HepG2 (cell line): ENCODE measurements around the gene SDF2. TPM values are rescaled to one million over a fixed set of nuclear protein-coding genes. Genes with fewer than 3 reads are reported as not detected.

Experiments
- ATAC-seq: fragments of 200-7000 bp; cut with Tn5 transposase; 3 replicates; pipeline ENCODE4 v1.9.1; 2020; ENCODE audit warnings: mild to moderate bottlenecking, moderate library complexity
- BruUV-seq: library from RNA; stranded (reverse); fragments of 400-500 nt; replicated peaks from 2 replicates; lab custom pipeline; 2021; lab: Mats Ljungman, UMichigan
- CTCF ChIA-PET: fragments of 300-600 bp; formaldehyde crosslinking; extraction: SDS; loops from one replicate; lab custom pipeline; 2021; ENCODE audit warnings: low total read pairs, inconsistent platforms, low intra/inter-chr PET ratio; lab: Yijun Ruan, JAX
- POLR2A ChIA-PET: fragments of 350-600 bp; sonication (Branson Sonifier 250); formaldehyde crosslinking; loops from one replicate; lab custom pipeline; 2020; ENCODE audit warnings: antibody characterized with exemption, inconsistent platforms; lab: Yijun Ruan, JAX
- DNase-seq: peaks from one replicate; pipeline ENCODE4 v3.0.0-alpha.2; 2015; ENCODE audit warnings: low spot score
- FAIRE-seq: peaks from 3 replicates; lab custom pipeline; 2011; peaks lifted over from hg19 to GRCh38; lab: Jason Lieb, UNC
- H2AFZ ChIP-seq: one replicate; pipeline ENCODE4 v1.6.1; 2011; ENCODE audit warnings: low read length, inconsistent platforms
- H3K27ac ChIP-seq: fragments of 300-600 bp; 3 replicates; pipeline ENCODE4 v1.8.0; 2011; ENCODE audit warnings: mixed run types, mild to moderate bottlenecking, mixed read lengths, low read length, inconsistent platforms; ENCODE audit not compliant: insufficient read depth; ENCODE audit errors: extremely low read length
- H3K27me3 ChIP-seq, 2 experiments: fragments of 200-600 bp in 1 of 2; 2 replicates in 1 of 2; 3 replicates in 1 of 2; pipeline versions ENCODE4 v1.6.0 to v1.8.0; 2011; ENCODE audit warnings: low read length in 2 of 2, mild to moderate bottlenecking in 2 of 2, moderate library complexity in 2 of 2, inconsistent platforms in 1 of 2; ENCODE audit not compliant: insufficient read depth in 2 of 2, control insufficient read depth in 1 of 2
- H3K36me3 ChIP-seq, 2 experiments: fragments of 200-600 bp in 1 of 2; replicated peaks in 1 of 2; 2 replicates in 1 of 2; 3 replicates in 1 of 2; pipeline versions ENCODE4 v1.5.1 to v1.8.0; 2011; ENCODE audit warnings: low read length in 2 of 2, inconsistent platforms in 1 of 2; ENCODE audit not compliant: insufficient read depth in 2 of 2, control insufficient read depth in 1 of 2
- H3K4me1 ChIP-seq: 2 replicates; pipeline ENCODE4 v1.5.1; 2012; ENCODE audit warnings: low read length, inconsistent platforms; ENCODE audit not compliant: insufficient read depth
- H3K4me2 ChIP-seq: 2 replicates; pipeline ENCODE4 v1.6.0; 2011; ENCODE audit warnings: low read depth, low read length, inconsistent platforms
- H3K4me3 ChIP-seq, 3 experiments: fragments of 200-600 bp in 1 of 3; sonication (generic), shearing (Covaris generic) in 1 of 3; replicated peaks in 1 of 3; 2 replicates each; pipeline ENCODE4 v1.5.1; 2011 to 2016; ENCODE audit warnings: low read length in 3 of 3, inconsistent platforms in 2 of 3, low read depth in 2 of 3, mild to moderate bottlenecking in 2 of 3, control low read depth in 1 of 3, mixed read lengths in 1 of 3; ENCODE audit not compliant: insufficient read depth in 1 of 3
- H3K79me2 ChIP-seq: one replicate; pipeline ENCODE4 v1.6.1; 2011; ENCODE audit warnings: low read length, inconsistent platforms; ENCODE audit not compliant: insufficient read depth
- H3K9ac ChIP-seq: 2 replicates; pipeline ENCODE4 v1.6.0; 2011; ENCODE audit warnings: mild to moderate bottlenecking, low read depth, low read length, inconsistent platforms; ENCODE audit not compliant: insufficient read depth
- H3K9me3 ChIP-seq: 2 replicates; pipeline ENCODE4 v1.5.1; 2012; ENCODE audit warnings: mild to moderate bottlenecking, low read length
- H4K20me1 ChIP-seq: 2 replicates; pipeline ENCODE4 v1.6.0; 2011; ENCODE audit warnings: inconsistent platforms, mild to moderate bottlenecking, low read length, moderate library complexity; ENCODE audit not compliant: insufficient read depth
- ATF7-NPFF ChIP-seq: sonication (generic); formaldehyde crosslinking; IDR thresholded peaks from 2 replicates; pipeline ENCODE4 v1.8.1; 2023; ENCODE audit warnings: mild to moderate bottlenecking, low read depth, missing genetic modification reagents, moderate library complexity
- ELF3 ChIP-seq: IDR thresholded peaks from 2 replicates; pipeline ENCODE4 v1.6.1; 2016; ENCODE audit warnings: missing genetic modification reagents, missing compliant biosample characterization
- FOXC1 ChIP-seq: sonication (generic); formaldehyde crosslinking; IDR thresholded peaks from 2 replicates; pipeline ENCODE4 v1.8.0; 2022; ENCODE audit warnings: mild to moderate bottlenecking, missing genetic modification reagents, borderline replicate concordance
- GATAD2A ChIP-seq: IDR thresholded peaks from 2 replicates; pipeline ENCODE4 v1.6.1; 2016
- HNF4A ChIP-seq: sonication (generic); formaldehyde crosslinking; IDR thresholded peaks from 2 replicates; pipeline ENCODE4 v1.4.0; 2020; ENCODE audit warnings: missing genetic modification reagents
- ISL2 ChIP-seq: sonication (generic); formaldehyde crosslinking; IDR thresholded peaks from 2 replicates; pipeline ENCODE4 v1.5.0; 2020; ENCODE audit warnings: missing genetic modification reagents
- PAF1 ChIP-seq: IDR thresholded peaks from 2 replicates; pipeline ENCODE4 v1.6.1; 2016; ENCODE audit warnings: missing genetic modification reagents, missing compliant biosample characterization
- PAX8 ChIP-seq: sonication (generic); formaldehyde crosslinking; IDR thresholded peaks from 2 replicates; pipeline ENCODE4 v1.8.0; 2022; ENCODE audit warnings: mild to moderate bottlenecking, missing genetic modification reagents, borderline replicate concordance
- SAP130 ChIP-seq: IDR thresholded peaks from 2 replicates; pipeline ENCODE4 v1.6.1; 2016; ENCODE audit warnings: low read depth
- STAG1 ChIP-seq: sonication (generic); formaldehyde crosslinking; IDR thresholded peaks from 2 replicates; pipeline ENCODE4 v1.4.0; 2020; ENCODE audit warnings: missing genetic modification reagents
- ZKSCAN8 ChIP-seq: IDR thresholded peaks from 2 replicates; pipeline ENCODE4 v1.6.1; 2016; ENCODE audit warnings: borderline replicate concordance, missing genetic modification reagents, missing compliant biosample characterization
- ZNF264 ChIP-seq: sonication (generic); formaldehyde crosslinking; IDR thresholded peaks from 2 replicates; pipeline ENCODE4 v1.4.0; 2020; ENCODE audit warnings: missing genetic modification reagents
- ZNF280D ChIP-seq: sonication (generic); formaldehyde crosslinking; IDR thresholded peaks from 2 replicates; pipeline ENCODE4 v1.5.1; 2020; ENCODE audit warnings: mild to moderate bottlenecking, missing genetic modification reagents
- ZNF530 ChIP-seq: sonication (generic); formaldehyde crosslinking; IDR thresholded peaks from 2 replicates; pipeline ENCODE4 v1.5.0; 2020; ENCODE audit warnings: low read depth, mild to moderate bottlenecking, missing genetic modification reagents
- ZNF616 ChIP-seq: sonication (generic); formaldehyde crosslinking; IDR thresholded peaks from 2 replicates; pipeline ENCODE4 v1.5.0; 2020; ENCODE audit warnings: low read depth, mild to moderate bottlenecking, missing genetic modification reagents
- ZNF781 ChIP-seq: sonication (generic); formaldehyde crosslinking; IDR thresholded peaks from 2 replicates; pipeline ENCODE4 v1.5.1; 2020; ENCODE audit warnings: borderline replicate concordance, mild to moderate bottlenecking, missing genetic modification reagents; ENCODE audit errors: not compliant biosample characterization
- WGBS: methylation state at CpG from one replicate; pipeline ENCODE4 v1.1.6; 2017; ENCODE audit warnings: low lambda C conversion rate; 5-methylcytosine and 5-hydroxymethylcytosine counted together
- in situ Hi-C: cut with HindIII; loops from 2 replicates; pipeline ENCODE4 v1.10.0; 2017; ENCODE audit warnings: low pct_unique_long_range_greater_than_20kb; ENCODE audit not compliant: extremely low pct_ligation_motif_present
- intact Hi-C: fragments of 100-400 bp; cut with micrococcal nuclease; formaldehyde crosslinking; loops from one replicate; pipeline ENCODE4 v1.10.0; 2022; ENCODE audit not compliant: unreplicated experiment
- polyA plus RNA-seq, 8 experiments: library from polyadenylated mRNA; depleted of rRNA in 3 of 8; stranded (reverse) in 7 of 8; unstranded in 1 of 8; fragments of >200 nt; fragmentation: Illumina TruSeq in 4 of 8; extraction: Trizol in 4 of 8; gene quantifications; 2 replicates each; pipeline versions ENCODE4 v1.2.1 to v1.2.3, GENCODE V29; 2011 to 2016; ENCODE audit warnings: low read depth in 4 of 8, missing spikeins in 1 of 8, mixed read lengths in 1 of 8; ENCODE audit not compliant: insufficient read depth in 1 of 8
- total RNA-seq, 5 experiments: library from RNA; depleted of rRNA; stranded (reverse); fragments of >200 nt; fragmentation: Illumina TruSeq; extraction: Trizol; gene quantifications; 2 replicates each; pipeline ENCODE4 v1.2.3, GENCODE V29; 2016; ENCODE audit warnings: low read depth in 1 of 5
- TF ChIP-seq, protein P1 (sequence below): sonication (generic); formaldehyde crosslinking; conservative IDR thresholded peaks from 2 replicates; pipeline ENCODE4 v1.8.0; 2022; ENCODE audit warnings: missing genetic modification reagents

SDF2 gene
- total and polyA plus RNA-seq, 2 of the 13 experiments (the other 11 are each of a cell fraction or from before 2014, with no cell fraction given): 58.2 to 58.4 TPM

GRCh38 chr17:28643983-28644786 lies 17.5 kb downstream of the SDF2 start (continued):
- TF ChIP-seq ZNF616 (CRISPR knock-in tag) (no peak), ZNF280D (CRISPR knock-in tag) (no peak), ISL2 (no peak), STAG1 (CRISPR knock-in tag) (no peak), PAF1 (CRISPR knock-in tag) (no peak)
- TF ChIP-seq, protein P1, sequence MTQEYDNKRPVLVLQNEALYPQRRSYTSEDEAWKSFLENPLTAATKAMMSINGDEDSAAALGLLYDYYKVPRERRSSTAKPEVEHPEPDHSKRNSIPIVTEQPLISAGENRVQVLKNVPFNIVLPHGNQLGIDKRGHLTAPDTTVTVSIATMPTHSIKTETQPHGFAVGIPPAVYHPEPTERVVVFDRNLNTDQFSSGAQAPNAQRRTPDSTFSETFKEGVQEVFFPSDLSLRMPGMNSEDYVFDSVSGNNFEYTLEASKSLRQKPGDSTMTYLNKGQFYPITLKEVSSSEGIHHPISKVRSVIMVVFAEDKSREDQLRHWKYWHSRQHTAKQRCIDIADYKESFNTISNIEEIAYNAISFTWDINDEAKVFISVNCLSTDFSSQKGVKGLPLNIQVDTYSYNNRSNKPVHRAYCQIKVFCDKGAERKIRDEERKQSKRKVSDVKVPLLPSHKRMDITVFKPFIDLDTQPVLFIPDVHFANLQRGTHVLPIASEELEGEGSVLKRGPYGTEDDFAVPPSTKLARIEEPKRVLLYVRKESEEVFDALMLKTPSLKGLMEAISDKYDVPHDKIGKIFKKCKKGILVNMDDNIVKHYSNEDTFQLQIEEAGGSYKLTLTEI (CRISPR knock-in tag): no peak

- intact Hi-C loops (no loop called here), in situ Hi-C loops (loop anchor here (25.0 kb wide), 1 partner anchor 246 kb away; the partner anchor contains the start of gene FLOT2)
- ChIA-PET CTCF (no interaction called here), POLR2A (interaction anchor here (0.8 to 6.9 kb wide), 4 partner anchors 9 to 78 kb away, joined by 3 to 69 read pairs (median 6); partner anchors contain the start of genes RPL23A, SDF2 and SUPT6H)
- H3K27me3 ChIP-seq: no peaks in the 10 kb centered on the region; a peak in 1 of 5 replicates
- peaks cover 43% of the 10 kb centered on the region for H3K4me1 ChIP-seq
- 90% methylated on average over 2 of the region's 2 CpGs for WGBS
- peak; percentile 68 for DNase-seq
- peak overlapping the region; percentile 9 for H3K4me2 ChIP-seq
- no peaks in the 10 kb centered on the region for H4K20me1 ChIP-seq
- no peak overlapping the region for H3K9ac ChIP-seq
- no peaks in the 10 kb centered on the region for H3K9me3 ChIP-seq
- H2AFZ ChIP-seq: no peak overlapping the region
- 0 out of 6 replicates have a peak overlapping the region, but pooled peaks of 1 of the 3 experiments have one; percentile 5 for H3K4me3 ChIP-seq
- no peak for ATAC-seq
- FAIRE-seq: no peak
- peaks cover 24 to 58% of the 10 kb centered on the region in 2 experiments for H3K36me3 ChIP-seq
- no TSS peak for BruUV-seq
- H3K27ac ChIP-seq: peak overlapping the region; percentile 4
- peaks cover 21% of the 10 kb centered on the region for H3K79me2 ChIP-seq
- TF ChIP-seq ZNF530 (CRISPR knock-in tag) (no peak), FOXC1 (no peak), ZNF264 (CRISPR knock-in tag) (no peak), SAP130 (peak; percentile 23; the same call in 1 of the 2 replicates), ATF7-NPFF (CRISPR knock-in tag) (no peak), ELF3 (CRISPR knock-in tag) (0 out of 2 replicates have a peak, but pooled peaks have one; percentile 13), ZKSCAN8 (peak; percentile 60; the same call in 1 of the 2 replicates), GATAD2A (CRISPR knock-in tag) (0 out of 2 replicates have a peak, but pooled peaks have one; percentile 23), ZNF781 (CRISPR knock-in tag) (no peak), PAX8 (CRISPR knock-in tag) (no peak), HNF4A (CRISPR knock-in tag) (0 out of 2 replicates have a peak, but pooled peaks have one; percentile 17)
Observed at GRCh38 chr17:28641579-28641978, 20.1 kb downstream of the SDF2 start.
